ENCODE results near the gene FSIP1. TPM values are rescaled to one million over a fixed set of nuclear protein-coding genes. Genes with fewer than 3 reads are reported as not detected.
A peak's percentile ranks its signal among the peaks of the same experiment; 100 is the strongest.

Gene FSIP1
- polyA plus RNA-seq, 2 of the 4 experiments (the other 2 are of a cell fraction): 0.71 to 0.93 TPM

DNA sequence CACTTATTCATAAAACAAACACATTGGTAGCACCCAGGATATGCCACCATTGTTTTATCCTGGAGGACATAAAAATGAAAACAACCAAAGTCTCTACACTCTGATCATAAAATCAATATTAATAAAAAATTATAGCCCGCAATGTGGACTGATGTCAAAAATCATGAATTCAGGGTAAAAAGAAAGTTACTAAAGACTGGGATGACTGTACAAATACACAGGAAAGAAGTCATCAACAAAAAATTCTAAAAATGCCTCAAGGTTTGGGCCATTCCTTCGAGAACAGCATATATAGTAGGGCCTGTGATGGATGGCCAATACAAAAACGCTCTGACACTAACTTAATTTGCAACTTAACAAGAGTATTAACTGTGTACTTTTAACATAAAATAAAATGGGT is 125.0 kb downstream of the FSIP1 start (continued):
- TF ChIP-seq FOSB (CRISPR knock-in tag; IDR thresholded peaks at IDR 0.05) (no peak), KDM5A (IDR thresholded peaks at IDR 0.05) (no peak), POLR2AphosphoS2 (conservative IDR thresholded peaks at IDR 0.05; ENCODE audit: low read length) (no peak), SMC3 (IDR thresholded peaks at IDR 0.05) (no peak), HOXA7 (CRISPR knock-in tag; IDR thresholded peaks at IDR 0.05) (no peak)

DNA sequence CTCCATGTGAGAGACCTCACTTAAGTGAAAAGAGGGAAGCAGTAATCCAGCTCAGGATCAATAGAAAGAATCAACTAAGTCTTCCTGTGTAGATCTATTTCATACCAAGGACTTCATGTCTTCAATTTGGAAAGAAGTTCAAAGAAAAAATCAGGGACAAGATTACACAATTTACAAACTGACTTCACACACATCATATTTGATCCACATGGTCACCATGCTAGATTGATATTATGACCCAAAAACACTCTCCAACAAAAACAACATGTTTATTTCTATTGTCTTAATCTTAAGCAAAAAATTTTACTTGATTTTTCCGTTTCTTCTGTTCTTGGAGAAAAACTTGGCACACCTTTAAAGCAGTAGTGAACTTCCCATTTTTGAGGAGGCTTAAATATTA is 125.5 kb downstream of the FSIP1 start:
- WGBS (ENCODE audit: missing lambda C conversion rate): 78% methylated on average over 1 of the region's 1 CpG
- Histone ChIP-seq H3K4me3 (no peak overlapping the region), H3K9me3 (no peaks in the 10 kb centered on the region; the same call in 2 of the 3 replicates), H3K4me2 (no peak overlapping the region), H3K27ac (no peak overlapping the region), H3K4me1 (no peaks in the 10 kb centered on the region)
- TF ChIP-seq HOXB13 (CRISPR knock-in tag; IDR thresholded peaks at IDR 0.05; ENCODE audit: low read depth) (no peak), FOSL2 (IDR thresholded peaks at IDR 0.05) (no peak), FOSL2 (CRISPR knock-in tag; IDR thresholded peaks at IDR 0.05) (no peak), POLR2AphosphoS2 (conservative IDR thresholded peaks at IDR 0.05; ENCODE audit: low read length) (no peak), CHD4 (IDR thresholded peaks at IDR 0.05; ENCODE audit: borderline replicate concordance) (no peak), ZC3H11A (IDR thresholded peaks at IDR 0.05) (no peak), SMC3 (IDR thresholded peaks at IDR 0.05) (no peak), FOSB (CRISPR knock-in tag; IDR thresholded peaks at IDR 0.05) (no peak), ZFP36 (IDR thresholded peaks at IDR 0.05; ENCODE audit: borderline replicate concordance, partially characterized antibody) (no peak), RNF2 (IDR thresholded peaks at IDR 0.05; ENCODE audit: borderline replicate concordance, low read depth) (no peak), JUN (IDR thresholded peaks at IDR 0.05) (no peak), SREBF2 (IDR thresholded peaks at IDR 0.05) (no peak), CHD2 (IDR thresholded peaks at IDR 0.05; ENCODE audit: low read length, partially characterized antibody) (no peak), RCOR1 (IDR thresholded peaks at IDR 0.05; ENCODE audit: low read depth, low read length) (no peak), CEBPB (IDR thresholded peaks at IDR 0.05) (no peak), TP53 (CRISPR knock-in tag; IDR thresholded peaks at IDR 0.05) (no peak), HEYL (CRISPR knock-in tag; IDR thresholded peaks at IDR 0.05) (no peak), NPAS2 (CRISPR knock-in tag; IDR thresholded peaks at IDR 0.05; ENCODE audit: borderline replicate concordance) (no peak)
- TF ChIP-seq, protein P1, sequence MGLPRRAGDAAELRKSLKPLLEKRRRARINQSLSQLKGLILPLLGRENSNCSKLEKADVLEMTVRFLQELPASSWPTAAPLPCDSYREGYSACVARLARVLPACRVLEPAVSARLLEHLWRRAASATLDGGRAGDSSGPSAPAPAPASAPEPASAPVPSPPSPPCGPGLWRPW (IDR thresholded peaks at IDR 0.05): no peak
- CTCF ChIA-PET: interaction anchor here (0.8 kb wide), 1 partner anchor 1170 kb away, joined by 3 read pairs; no protein-coding TSS in a partner anchor
- ATAC-seq (no peak), FAIRE-seq (no peak), DNase-seq (ENCODE audit: low read depth in 1 of 2, low spot score in 1 of 2) (no peak)
- POLR2A ChIA-PET: no interaction called here

DNA sequence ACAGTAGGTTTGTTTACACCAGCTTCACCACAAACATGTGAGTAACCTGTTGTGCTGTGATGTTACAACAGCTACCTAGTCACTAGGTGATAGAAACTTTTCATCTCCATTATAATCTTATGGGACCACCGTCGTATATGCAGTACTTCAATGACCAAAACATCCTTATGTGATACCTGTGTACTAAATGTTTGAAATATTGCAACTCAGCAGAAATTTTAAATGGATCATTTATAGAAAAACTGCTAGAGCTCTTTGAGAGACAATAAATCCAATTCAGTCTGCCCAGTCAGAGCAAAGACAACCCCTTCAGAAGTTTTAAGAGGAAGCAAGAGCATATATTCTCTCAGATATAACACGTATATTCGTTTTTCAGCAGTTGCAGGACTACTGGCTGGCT is 128.3 kb downstream of the FSIP1 start:
- H3K4me2 ChIP-seq: no peak overlapping the region
- CTCF ChIA-PET: no interaction called here
- no peak for ATAC-seq
- no peak for FAIRE-seq
- H3K9me3 ChIP-seq: no peaks in the 10 kb centered on the region; the same call in 2 of the 3 replicates
- H3K4me1 ChIP-seq: no peaks in the 10 kb centered on the region
- POLR2A ChIA-PET: no interaction called here
- H3K4me3 ChIP-seq: no peak overlapping the region
- no peak for DNase-seq (ENCODE audit: low read depth in 1 of 2, low spot score in 1 of 2)
- WGBS (ENCODE audit: missing lambda C conversion rate): 88% methylated on average over 4 of the region's 4 CpGs
- H3K27ac ChIP-seq: no peak overlapping the region
- TF ChIP-seq MAFK (IDR thresholded peaks at IDR 0.05; ENCODE audit: partially characterized antibody) (peak; percentile 86), FOXS1 (CRISPR knock-in tag; IDR thresholded peaks at IDR 0.05) (no peak), EHMT2 (IDR thresholded peaks at IDR 0.05; ENCODE audit: low read depth) (no peak), JUN (IDR thresholded peaks at IDR 0.05) (no peak), KDM1A (IDR thresholded peaks at IDR 0.05; ENCODE audit: low read depth) (no peak)
- TF ChIP-seq, protein P2, sequence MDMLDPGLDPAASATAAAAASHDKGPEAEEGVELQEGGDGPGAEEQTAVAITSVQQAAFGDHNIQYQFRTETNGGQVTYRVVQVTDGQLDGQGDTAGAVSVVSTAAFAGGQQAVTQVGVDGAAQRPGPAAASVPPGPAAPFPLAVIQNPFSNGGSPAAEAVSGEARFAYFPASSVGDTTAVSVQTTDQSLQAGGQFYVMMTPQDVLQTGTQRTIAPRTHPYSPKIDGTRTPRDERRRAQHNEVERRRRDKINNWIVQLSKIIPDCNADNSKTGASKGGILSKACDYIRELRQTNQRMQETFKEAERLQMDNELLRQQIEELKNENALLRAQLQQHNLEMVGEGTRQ (IDR thresholded peaks at IDR 0.05): no peak
- TF ChIP-seq, protein P3, sequence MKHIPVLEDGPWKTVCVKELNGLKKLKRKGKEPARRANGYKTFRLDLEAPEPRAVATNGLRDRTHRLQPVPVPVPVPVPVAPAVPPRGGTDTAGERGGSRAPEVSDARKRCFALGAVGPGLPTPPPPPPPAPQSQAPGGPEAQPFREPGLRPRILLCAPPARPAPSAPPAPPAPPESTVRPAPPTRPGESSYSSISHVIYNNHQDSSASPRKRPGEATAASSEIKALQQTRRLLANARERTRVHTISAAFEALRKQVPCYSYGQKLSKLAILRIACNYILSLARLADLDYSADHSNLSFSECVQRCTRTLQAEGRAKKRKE (CRISPR knock-in tag; IDR thresholded peaks at IDR 0.05; ENCODE audit: low read depth): no peak
- TF ChIP-seq, protein P4, sequence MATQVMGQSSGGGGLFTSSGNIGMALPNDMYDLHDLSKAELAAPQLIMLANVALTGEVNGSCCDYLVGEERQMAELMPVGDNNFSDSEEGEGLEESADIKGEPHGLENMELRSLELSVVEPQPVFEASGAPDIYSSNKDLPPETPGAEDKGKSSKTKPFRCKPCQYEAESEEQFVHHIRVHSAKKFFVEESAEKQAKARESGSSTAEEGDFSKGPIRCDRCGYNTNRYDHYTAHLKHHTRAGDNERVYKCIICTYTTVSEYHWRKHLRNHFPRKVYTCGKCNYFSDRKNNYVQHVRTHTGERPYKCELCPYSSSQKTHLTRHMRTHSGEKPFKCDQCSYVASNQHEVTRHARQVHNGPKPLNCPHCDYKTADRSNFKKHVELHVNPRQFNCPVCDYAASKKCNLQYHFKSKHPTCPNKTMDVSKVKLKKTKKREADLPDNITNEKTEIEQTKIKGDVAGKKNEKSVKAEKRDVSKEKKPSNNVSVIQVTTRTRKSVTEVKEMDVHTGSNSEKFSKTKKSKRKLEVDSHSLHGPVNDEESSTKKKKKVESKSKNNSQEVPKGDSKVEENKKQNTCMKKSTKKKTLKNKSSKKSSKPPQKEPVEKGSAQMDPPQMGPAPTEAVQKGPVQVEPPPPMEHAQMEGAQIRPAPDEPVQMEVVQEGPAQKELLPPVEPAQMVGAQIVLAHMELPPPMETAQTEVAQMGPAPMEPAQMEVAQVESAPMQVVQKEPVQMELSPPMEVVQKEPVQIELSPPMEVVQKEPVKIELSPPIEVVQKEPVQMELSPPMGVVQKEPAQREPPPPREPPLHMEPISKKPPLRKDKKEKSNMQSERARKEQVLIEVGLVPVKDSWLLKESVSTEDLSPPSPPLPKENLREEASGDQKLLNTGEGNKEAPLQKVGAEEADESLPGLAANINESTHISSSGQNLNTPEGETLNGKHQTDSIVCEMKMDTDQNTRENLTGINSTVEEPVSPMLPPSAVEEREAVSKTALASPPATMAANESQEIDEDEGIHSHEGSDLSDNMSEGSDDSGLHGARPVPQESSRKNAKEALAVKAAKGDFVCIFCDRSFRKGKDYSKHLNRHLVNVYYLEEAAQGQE (IDR thresholded peaks at IDR 0.05): no peak
